ENCODE results near the gene ENTR1.

DNA sequence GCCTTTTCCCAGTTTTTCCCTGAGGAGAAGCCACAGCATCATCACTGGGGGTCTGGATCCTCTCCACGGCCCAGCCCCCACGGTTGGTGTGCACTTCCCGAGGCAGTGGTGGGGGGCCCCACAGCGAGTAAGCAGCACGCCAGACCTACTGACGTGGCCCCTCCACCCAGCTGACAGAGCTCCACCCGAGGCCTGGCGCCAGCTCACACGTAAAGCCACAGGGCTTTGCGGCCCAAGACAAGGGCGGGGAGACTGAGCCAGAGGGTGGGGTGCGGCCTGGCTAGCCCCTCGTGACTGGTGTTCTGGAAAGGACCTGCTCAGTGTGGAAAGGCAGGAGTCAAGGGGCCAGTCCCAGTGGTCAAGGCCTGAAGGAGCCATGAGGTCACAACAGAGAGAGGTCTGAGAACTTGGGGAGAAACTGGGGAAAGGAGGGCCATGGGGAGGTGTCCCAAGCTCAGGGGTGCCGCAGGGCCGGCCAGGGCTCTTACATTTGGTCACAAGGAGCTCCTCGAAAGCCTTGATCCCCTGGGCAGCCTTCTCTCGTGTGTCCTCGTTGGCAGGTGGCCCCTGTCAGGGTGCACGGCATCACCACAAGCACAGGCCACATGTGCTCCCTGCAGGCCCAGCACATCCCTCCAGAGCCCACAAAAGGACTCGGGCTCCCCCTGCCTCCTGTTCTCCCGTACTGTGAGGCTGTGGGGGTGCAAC, 15.9 kb downstream of the ENTR1 start:
- no peak for TF ChIP-seq CTCF (IDR thresholded peaks at IDR 0.05)
- TF ChIP-seq EZH2phosphoT487 (IDR thresholded peaks at IDR 0.05): no peak
- TF ChIP-seq EZH2 (IDR thresholded peaks at IDR 0.05): no peak
